Stimulated activated CD4-positive, alpha-beta T cell treated with anti-CD3 and anti-CD28 coated beads, Interleukin-2, amount 100 ng/mL, for 48 hours (primary cell): ENCODE measurements around the gene NCKAP5.

Source experiments
- DNase-seq, 2 donors: peaks; one replicate each; pipeline ENCODE4 v3.0.0-alpha.2; 2020

NCKAP5 gene

DNA sequence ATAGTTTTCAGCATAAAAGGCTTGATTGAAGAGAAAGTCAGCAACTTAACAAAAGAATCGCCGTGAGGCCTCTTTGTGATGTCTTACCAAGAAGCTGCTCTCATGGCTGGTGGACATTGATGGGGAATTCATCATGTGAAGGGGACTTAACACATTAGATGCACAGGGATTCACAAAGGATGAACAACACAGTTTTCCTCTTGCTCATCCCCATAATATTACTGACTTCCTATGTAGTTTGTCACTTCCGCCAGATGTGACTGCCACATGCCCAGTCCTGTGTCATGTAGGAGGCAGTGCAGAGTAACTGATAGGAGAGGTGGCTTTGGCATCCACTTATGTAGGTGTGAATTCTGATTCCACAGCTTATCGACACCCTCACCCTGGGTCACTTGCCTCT is 665.6 kb downstream of the NCKAP5 start:
- DNase-seq = no peak

GRCh38 chr2:132901661-132902060 is 666.6 kb downstream of the NCKAP5 start:
- DNase-seq = no peak

DNA sequence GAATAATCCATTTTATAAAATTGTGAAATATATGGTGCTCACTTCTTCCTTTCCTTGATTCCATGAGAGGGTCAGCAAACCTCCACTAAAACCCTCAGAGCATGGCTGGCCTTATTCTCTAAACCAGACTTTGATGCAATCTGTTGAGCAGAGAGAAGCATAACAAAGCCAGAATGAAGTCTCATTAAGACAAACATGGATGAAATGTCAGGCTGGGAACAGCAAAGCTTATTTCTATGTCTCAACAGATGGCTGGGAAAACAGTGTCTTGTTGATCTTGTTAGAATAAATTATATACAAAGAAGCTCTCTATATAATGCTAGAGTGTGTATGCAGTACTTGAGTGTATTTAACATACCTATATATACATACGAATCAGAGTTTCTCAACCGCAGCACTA is 671.2 kb downstream of the NCKAP5 start:
- no peak for DNase-seq

GRCh38 chr2:132896073-132896472 is 672.2 kb downstream of the NCKAP5 start:
- no peak for DNase-seq

GRCh38 chr2:132891498-132891897 is 676.8 kb downstream of the NCKAP5 start:
- DNase-seq = no peak

DNA sequence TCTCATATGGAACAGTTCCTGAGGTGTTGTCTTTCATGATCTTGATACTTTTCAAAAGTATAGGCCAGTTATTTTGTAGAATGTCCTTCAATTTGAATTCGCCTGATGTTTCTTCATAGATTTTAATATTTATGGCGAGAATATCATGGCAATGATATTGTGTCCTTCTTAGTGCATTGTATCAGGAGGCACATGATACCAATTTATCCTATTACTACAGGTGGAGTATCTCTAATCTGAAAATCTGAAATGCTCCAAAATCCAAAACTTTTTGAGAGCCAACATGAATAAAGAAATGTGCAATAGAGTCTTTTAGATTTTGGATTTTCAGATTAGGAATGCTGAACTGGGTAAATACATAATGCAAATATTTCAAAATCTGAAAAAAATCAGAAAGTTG is 681.7 kb downstream of the NCKAP5 start:
- no peak for DNase-seq

DNA sequence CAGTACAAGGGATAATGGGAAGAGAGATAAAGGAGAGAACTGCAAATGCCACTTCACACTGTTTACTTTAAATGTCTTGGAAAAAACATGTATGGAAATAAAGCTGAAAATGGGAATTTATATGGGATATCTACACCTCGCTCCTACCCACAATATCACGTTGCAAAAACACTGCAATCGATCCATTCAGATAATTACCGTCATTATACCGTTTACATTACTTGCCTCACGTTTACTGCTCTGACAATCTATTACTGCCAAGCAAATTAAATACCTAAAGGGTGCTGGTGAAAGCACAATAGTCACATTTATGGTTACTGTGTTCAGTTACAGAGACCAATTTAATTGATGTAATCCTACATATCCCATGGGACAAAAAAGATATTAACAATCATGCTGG is 683.6 kb downstream of the NCKAP5 start:
- no peak for DNase-seq

GRCh38 chr2:132884292-132884691 is 684.0 kb downstream of the NCKAP5 start:
- no peak for DNase-seq

- DNase-seq = no peak
These were observed 684.8 kb downstream of the NCKAP5 start for GRCh38 chr2:132883430-132883829.

- no peak for DNase-seq
These were observed 686.7 kb downstream of the NCKAP5 start for GRCh38 chr2:132881546-132881945.

GRCh38 chr2:132877923-132878322 is 690.3 kb downstream of the NCKAP5 start:
- DNase-seq = no peak

DNA sequence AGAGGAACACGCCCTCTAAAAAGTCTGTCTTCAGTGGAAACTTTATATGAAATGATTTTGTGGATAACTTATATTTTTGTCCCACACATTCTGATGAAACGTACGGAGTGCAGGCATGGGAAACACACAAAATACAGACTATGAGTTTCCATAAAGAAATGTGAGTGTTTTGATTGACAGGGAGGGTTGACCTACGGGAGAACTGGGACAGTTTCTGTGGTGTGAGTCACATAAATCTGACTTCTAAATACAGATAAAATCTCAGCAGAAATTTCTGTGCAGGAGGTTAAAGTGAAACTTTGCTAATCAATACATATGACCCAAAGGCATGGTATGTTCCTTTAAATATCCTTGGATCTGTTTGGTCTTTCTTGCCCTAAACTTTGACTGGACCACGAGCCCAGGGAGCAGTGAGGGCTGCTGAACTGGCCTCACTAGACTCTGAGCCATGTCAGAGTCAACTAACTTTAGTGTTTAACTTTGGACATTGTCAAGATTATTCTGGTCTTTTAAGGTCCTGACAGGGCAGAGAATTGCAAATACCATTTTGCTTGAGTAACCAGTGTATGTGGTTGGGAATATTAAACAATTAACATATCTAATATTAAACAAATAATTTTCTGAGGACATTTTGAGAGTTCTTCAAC is 691.4 kb downstream of the NCKAP5 start:
- DNase-seq = no peak

- DNase-seq = no peak
These were observed 693.1 kb downstream of the NCKAP5 start for GRCh38 chr2:132875193-132875592.

DNA sequence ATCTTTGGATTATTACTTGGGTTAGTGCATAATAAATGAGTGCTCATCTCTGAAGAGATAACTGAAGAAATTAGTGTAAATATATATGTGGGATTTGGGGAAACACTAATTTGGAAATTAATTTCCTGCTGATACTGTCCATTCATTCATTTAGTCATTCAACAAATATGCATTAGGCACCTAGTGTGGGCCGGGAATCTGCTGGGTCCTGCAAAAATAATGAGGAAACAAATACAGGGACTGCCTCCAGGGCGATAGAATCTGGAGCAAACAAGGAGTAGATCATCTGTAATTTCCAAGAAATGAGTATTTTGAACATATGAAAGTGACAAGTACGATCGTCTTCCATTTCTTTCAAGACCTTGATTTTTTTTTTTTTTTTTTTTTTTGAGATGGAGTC is 694.5 kb downstream of the NCKAP5 start:
- no peak for DNase-seq

DNA sequence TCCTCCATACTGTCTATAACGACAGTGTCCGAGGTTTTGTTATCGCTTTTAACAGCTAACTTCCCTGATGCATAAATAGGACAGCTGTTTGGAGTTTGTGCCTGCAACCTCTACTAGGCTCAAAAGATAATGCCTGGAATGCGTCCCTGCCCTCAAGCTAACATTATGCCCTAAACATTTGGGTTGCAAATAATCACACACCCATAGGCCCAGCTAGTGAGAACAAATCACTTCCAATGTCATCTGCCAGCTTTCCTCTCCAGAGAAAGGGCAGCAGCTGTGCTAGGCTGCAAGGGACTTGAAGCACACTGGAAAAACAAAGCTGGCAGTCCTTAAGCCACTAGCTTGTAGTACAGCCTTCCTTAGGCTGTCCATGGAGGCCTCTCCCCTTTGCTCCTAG is 696.4 kb downstream of the NCKAP5 start:
- no peak for DNase-seq

DNA sequence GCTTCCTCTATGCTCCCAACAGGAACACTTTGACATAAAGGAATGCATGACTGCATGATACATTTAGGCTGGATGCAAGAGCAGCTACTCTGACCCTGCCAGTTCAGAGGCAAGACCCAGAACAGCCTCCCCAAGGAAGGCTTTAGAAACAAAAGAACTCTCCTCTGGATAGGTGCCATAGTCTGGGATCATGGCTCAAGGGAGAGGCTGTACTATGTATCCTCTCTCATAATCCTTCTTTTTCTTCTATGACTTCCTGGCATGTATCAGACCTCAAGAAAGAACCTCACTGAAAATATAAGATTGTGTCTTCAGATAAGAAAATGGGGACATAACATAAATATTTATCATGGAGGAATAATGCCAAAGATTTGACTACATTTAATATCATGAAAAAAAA is 704.3 kb downstream of the NCKAP5 start:
- DNase-seq = no peak

GRCh38 chr2:132860220-132860619 is 708.0 kb downstream of the NCKAP5 start:
- no peak for DNase-seq

DNA sequence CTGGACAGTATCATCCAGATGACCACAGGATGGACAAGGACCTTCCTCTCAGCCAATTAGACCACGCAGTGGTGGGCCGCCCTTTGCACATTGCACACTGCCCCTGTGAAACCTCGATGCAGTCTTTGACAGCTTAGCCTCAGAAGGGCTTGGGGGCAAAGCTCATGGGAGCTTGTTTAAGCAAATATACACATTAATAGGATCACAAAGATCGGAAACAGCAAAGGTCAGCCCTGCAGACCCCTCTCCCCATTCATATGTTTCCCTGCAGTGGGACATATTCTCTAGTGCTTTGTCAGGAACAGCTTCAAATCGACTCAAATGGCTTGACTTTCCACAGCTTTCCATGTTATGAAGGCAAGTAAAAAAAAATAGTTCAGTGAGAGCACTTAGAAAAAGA is 708.7 kb downstream of the NCKAP5 start:
- no peak for DNase-seq

DNA sequence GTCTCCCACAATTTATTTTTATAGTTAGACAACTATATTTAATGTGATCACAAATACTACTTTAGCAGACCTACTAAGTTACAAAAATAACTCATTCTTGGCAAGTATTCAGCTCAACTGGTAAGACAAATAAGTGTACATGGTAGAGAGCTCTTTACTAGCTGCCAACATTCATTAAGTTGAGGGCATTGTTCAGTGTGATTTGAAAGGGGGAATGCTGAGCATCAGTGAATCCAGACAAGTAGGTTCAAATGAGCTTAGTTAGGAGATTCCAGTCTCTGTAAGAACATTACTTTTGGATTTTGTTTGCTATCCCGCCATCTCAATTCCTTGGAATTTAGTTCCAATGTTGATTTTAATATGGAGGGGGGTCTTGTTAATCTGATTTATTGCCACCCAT is 710.9 kb downstream of the NCKAP5 start:
- no peak for DNase-seq

GRCh38 chr2:132850688-132851087 is 717.6 kb downstream of the NCKAP5 start:
- DNase-seq = no peak

DNA sequence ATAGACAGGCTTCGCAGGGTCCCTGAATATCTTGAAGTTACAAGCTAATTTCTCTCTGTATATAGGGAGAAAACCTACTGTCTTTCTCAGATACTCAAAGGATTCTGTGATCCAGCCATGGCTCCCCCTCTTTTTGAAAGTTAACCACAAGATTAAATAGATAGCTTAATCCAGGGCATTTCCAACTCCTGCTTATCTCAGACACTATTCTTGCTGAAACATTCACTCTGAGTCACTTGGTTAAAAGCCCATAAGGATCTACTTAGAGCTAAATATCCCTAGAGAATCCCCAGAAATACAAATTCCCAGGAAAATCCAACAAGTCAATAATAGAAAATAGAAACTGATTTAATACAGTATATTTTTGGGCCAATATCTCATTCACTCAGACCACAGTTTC is 719.1 kb downstream of the NCKAP5 start:
- no peak for DNase-seq

GRCh38 chr2:132845339-132845738 is 722.9 kb downstream of the NCKAP5 start:
- DNase-seq = no peak

DNA sequence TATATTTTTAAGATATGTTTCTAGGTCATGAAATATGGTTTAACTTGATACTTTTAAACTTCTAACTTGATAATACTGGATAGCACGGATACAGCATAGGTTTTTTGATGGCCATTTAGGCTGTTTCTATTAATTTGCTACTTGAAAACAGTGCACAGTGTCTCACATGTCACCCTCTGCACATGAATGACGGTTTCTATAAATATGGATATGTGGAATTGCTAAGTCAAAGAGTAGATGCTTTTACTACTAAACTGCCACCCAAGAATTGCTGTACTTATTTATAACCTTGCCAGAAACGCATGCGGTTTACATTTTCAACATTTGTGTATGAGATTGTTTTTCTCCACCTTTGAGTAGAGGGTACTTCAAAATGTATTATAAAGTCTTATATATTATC is 723.7 kb downstream of the NCKAP5 start:
- DNase-seq = no peak

- DNase-seq = no peak
These were observed 730.5 kb downstream of the NCKAP5 start for GRCh38 chr2:132837769-132838168.

- no peak for DNase-seq
These were observed 737.9 kb downstream of the NCKAP5 start for GRCh38 chr2:132830321-132830827.
